Activated T-helper 1 cell treated with Interleukin-2 at 50 U/mL for 16 hours (primary cell): Measurements from ENCODE around the gene DUSP23.

Experiments
- DNase-seq: peaks from one replicate; pipeline ENCODE4 v3.0.0-alpha.2; 2020; ENCODE audit warnings: low read depth

The DUSP23 gene

GRCh38 chr1:159786465-159786864 is 5.7 kb downstream of the DUSP23 start:
- DNase-seq, result no peak

- no peak for DNase-seq
Observed at GRCh38 chr1:159786966-159787365, 6.2 kb downstream of the DUSP23 start.

DNA sequence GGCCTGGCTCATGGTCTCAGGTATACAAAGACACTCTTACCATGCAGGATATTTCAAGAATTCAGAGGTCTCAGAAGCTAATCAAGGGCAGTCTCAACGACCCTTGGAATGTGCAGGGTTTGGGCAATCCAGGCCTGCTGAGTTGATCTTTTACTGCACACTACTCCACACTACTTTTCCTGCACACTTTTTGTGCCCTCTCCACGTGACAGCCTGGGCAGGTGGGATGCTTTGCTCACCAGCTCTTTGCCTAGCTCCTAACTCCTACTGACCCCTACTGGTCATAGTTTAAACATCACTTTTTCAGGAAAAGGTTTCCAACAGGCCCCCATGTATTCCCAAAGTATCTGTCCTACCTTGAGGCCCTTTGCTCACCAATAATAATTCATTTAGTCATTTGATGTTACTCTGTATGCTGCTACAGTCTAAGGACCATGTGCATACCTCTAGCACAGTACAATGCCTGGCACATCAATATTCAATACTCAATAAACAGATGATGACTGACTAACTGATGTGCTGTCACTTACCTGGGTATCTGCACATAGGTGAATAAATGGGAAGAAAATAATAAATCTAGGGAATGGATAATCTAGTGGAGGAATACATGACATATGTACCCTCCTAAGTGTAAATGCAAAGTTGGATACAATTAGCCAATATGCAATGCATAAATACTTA is 9.6 kb downstream of the DUSP23 start:
- no peak for DNase-seq

DNA sequence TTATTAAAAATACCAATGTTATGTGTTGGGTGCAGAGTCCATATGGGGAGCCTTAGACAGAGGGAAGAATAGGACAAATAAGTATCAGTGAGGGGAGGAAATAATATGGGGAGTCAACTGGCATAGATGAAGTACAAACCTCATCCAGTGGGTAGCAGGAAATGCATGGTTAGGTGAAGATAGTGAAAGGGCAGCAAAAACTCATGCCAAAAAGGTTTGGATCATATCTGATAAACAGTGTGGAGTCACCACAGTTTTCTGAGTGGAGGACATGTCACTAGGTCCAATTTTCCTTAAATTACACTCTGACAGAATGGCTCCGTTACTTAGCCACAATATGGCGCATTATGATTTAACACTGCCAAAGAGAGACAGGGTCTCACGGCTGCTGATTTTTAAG is 10.3 kb downstream of the DUSP23 start:
- DNase-seq, result no peak

- no peak for DNase-seq
Observed at GRCh38 chr1:159791461-159791860, 10.7 kb downstream of the DUSP23 start.

DNA sequence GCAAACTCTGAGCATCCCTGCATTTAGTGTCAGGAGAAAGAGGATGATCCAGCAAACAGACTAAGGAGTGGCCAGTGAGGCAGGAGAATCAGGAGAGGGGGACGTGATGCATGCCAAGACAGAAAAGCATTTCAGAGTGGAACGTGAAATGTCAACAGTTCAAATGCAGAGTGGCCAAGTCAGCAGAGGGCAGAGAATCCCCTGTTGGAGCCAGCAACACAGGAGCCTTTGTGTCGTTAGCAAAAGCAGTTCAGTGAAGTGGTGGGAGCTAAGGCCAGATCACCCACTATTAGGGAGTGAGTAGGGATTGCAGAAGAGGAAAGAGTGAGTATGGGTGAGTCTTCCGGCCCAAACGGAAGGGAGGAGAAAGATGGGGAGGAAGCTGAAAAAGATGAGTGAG is 14.8 kb downstream of the DUSP23 start:
- no peak for DNase-seq

- peak; percentile 13 for DNase-seq
Observed at GRCh38 chr1:159798893-159799292, 18.1 kb downstream of the DUSP23 start.

GRCh38 chr1:159799446-159799985 is 18.8 kb downstream of the DUSP23 start:
- DNase-seq, result no peak

- no peak for DNase-seq
Observed at GRCh38 chr1:159800177-159800930, 19.6 kb downstream of the DUSP23 start.

GRCh38 chr1:159802111-159802510 is 21.3 kb downstream of the DUSP23 start, which contains the start of gene FCRL6:
FCRL6 (plus strand) TSS chr1:159802360; CDS start chr1:159802425, 65 bp downstream.
- DNase-seq, result no peak

DNA sequence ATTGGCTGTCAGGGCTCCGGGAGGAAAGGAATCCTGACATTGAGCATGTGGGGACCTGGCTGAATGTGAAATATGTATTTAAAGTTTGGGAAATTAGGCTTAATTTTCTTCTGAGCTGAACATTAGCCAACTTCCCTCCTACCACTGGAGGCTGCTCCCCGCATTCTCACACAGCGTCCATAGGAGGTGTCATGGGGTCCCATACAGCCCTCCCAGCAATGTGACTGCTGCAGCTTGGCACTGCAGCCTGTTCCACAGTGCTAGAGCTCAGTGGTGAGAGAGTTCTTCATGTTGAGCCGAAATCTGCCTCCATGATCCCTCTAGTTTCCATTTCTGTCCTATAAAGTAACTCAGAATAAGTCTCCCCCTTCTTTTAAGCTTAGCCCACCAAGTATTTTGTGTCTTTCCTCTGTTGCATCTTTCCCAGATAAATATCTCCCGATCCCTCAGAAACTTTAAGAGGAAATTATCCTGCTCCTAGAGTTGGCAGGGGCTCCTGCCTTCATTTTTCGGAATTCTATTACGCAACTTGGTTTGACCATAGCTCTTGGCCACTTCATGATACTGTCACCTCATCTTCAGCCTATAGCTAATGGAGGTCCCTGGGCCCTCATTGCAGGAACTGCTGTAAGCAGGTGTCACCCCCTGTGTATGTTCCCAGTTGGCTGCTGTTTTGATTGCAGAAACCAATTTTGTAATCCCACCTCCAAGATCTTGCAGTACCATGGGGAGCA is 23.4 kb downstream of the DUSP23 start:
- no peak for DNase-seq

DNA sequence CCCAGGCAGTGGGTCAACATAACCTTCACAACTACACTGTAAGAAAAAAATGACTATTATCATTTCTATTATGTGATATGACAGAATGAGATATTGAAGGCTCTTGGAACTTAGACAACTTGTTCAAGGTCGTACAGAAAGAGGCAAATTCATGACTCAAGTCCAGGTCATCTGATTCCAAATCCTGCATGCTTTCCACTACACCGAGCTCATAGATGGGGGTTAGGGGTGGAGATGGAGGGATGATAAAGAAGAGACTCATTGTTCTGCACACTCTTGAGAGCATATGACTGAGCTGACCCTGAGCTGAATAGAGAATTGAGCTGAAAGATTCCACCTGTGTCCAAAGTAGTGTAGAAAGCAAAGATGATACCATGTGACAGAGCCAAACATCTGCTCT is 24.2 kb downstream of the DUSP23 start:
- no peak for DNase-seq

- no peak for DNase-seq
Observed at GRCh38 chr1:159815926-159816325, 35.2 kb downstream of the DUSP23 start.

GRCh38 chr1:159817276-159818041 is 36.7 kb downstream of the DUSP23 start:
- no peak for DNase-seq

- no peak for DNase-seq
Observed at GRCh38 chr1:159821171-159821867, 40.6 kb downstream of the DUSP23 start.

- DNase-seq, result no peak
Observed at GRCh38 chr1:159823406-159823805, 42.6 kb downstream of the DUSP23 start.

DNA sequence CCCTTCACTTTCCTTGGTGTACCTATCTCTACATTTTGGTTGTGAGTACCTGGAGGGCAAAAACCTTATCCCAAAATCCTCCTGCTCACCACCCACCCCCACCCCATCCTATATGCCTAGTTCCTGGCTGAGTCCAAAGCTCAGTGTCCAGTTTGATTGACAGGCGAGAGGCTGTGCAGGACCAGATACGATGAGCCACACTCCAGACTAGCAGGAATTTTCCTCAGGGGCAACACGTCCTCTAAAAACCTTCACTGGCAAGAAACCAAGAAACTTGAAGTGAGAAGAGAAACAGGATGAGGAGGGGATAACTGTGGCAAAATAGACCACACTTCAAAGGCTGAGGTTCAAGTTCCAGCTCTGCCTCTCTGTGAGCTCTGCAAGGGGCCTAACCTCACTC is 44.8 kb downstream of the DUSP23 start:
- DNase-seq, result no peak

DNA sequence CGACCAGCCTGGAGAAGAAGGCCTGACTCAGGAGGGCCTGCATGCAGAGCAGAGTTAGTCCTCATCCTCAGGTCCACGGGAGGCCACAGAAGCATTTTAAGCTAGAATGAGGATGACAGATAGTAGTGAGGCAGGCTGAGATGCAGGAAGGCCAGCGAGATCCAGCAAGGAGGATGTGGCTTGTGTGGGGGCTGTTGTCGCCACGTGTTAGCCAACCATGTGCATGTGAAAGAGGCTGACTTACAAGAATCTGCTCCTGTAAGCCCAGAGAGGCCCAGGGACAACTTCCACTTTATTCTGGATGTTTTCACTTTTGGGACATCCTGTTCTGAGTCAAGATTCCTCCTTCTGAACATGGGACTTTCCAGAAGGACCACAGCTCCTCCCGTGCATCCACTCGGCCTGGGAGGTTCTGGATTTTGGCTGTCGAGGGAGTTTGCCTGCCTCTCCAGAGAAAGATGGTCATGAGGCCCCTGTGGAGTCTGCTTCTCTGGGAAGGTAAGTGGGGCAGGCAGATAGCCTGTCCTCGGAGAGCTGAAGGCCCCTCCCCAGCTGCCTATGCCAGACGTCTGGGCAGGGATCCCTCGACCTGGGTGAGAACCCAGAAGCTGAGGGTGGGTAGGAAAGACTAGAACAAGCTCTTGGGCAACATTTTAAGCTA is 45.8 kb downstream of the DUSP23 start, which contains the start of gene SLAMF8:
Gene SLAMF8, plus strand, starts transcription at position 433 of the 661 bp plus-strand sequence. Its CDS starts 26 bp downstream, at position 459.
- DNase-seq, result peak; percentile 17

DNA sequence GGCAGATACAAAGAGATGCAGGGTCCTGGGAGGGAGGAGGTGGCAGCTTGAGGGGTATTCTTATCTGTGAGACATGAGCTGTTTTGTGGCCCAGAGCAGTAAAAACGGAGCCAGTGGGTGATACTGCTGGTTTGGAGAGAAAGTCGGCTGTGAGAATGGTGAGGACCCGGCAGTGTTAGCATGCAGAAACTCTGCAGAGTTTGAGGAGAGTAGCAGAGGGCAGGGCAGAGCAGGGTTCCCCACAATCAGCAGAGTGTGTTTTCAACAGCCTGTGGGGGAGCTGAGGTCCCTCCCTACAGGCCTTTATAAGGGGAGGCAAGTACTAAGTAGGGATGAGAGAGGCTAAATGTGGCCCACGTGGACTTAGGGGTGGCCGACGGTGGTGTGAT is 46.3 kb downstream of the DUSP23 start:
- no peak for DNase-seq

- DNase-seq, result no peak
Observed at GRCh38 chr1:159827549-159827948, 46.8 kb downstream of the DUSP23 start.

- DNase-seq, result no peak
Observed at GRCh38 chr1:159828176-159828575, 47.4 kb downstream of the DUSP23 start.
